Stimulated activated CD8-positive, alpha-beta memory T cell treated with anti-CD3 and anti-CD28 coated beads, Interleukin-7, amount 100 ng/mL, for 48 hours (primary cell): Measurements from ENCODE around the gene EGFL7.
A peak's percentile ranks its signal among the peaks of the same experiment; 100 is the strongest.

Experiments used
- DNase-seq, 2 donors: peaks; one replicate each; pipeline ENCODE4 v3.0.0-alpha.2; 2020; ENCODE audit warnings: low read depth in 1 of 2; ENCODE audit errors: extremely low read depth in 1 of 2

Gene EGFL7

DNA sequence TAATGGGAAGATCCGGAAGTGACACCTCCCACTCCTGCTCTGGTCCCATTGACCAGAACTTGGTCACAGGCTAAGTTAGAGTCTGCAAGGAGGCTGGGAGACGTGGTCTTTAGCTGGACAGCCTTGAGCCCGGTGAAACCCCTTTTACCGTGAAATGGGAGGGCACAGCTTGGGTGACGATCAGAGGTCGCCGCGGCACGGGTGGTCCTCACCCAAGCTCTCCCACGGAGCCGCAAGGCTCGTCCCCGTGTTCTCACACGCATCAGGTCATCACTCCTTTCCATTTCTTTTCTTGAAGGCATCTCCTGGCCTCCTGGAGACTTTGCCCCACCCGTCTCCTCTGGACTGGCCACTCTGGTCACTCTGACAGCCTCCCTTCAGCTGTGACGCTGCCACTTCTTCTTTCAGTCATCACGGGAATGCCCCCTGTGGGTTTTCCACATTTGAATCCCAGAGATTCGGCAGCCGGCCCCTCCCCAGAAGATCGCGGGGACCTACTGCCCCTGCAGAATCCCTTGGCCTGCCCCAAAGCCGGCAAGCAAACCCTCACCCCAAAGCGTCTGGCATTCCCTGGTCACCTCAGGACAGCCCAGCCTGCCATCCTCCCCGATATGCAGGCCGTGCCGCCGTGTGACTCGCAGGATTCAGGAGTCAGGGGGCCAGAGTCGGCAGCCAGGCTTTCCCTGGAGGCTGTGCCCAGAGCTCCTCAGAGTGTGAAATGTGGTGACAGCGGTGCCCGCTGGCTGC, 18.9 kb upstream of the EGFL7 start:
- DNase-seq: no peak

DNA sequence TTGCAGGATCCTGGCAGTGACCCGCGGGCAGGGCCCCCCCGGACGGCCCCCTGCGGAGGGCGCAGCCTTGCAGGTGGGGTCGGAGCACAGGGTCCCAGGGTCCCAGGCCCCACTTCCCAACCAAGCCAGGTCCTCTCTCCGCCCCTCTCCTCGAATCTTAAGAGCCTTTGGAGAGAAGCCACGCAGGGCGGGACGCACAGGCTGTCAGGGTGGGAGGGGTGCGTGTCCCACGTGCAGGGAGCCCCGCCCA, 18.4 kb upstream of the EGFL7 start:
- DNase-seq: no peak

DNA sequence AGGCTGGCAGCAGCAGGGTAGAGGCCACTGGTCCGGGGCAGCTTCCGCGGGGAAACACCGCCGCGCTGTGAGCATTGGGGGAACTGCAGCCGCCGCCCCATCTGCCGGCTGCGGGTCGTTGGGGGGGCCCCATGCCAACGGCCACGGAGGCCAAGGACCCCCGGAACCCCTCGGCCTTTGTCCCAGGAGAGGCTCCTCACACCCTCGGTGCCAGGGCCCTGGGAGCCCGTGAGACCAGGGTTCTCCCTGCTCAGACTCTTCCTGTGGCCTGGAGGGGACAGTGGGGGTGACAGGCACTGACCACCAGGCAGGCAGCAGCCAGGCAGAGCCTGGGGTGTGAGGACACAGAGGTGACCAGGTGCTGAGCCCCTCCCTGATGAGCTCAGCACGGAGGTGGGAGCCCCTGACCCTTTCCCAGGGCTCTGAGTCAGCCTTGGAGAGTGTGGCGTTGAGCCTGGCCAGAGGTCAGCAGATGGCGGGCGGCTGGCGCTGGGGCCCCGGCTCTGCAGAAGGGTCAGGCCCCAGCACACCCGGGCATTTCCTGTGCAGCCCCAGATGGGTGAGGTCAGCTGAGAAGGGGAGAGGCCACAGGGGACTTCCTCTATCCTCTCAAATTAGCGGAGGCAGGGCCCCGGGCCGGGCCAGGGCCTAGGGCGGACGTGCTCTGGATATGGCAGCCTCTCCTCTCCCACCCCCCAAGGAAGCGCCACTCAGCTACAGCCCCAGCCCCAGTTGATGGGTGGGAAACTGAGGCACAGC, 17.9 kb upstream of the EGFL7 start:
- peak; percentile 55 to 63 for DNase-seq

DNA sequence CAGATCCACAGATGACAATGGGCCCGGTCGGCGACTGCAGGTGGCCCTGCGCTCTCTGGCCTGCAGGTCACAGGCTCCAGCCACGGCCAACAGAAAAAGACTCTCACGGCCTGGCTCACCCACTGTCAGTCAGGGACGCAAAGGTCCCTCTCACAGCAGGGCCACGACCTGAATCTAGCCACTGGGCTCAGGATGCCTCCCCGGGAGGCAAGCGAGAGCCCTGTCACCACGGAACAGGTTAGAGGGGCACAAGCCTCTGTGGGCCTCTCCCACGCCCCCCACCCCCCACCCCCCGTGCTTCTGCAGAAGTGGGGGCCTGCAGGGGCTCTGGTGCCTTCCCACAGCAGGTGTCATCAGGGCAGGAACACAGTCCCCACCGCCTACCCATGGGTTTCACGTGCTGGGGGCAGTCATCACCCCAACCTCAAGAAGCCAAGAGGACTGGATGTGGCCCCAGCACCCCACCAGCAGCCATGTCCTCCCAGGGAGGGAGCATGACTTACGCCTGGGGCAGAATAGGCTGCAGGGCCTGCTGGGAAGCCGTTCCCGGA, 17.3 kb upstream of the EGFL7 start:
- no peak for DNase-seq

DNA sequence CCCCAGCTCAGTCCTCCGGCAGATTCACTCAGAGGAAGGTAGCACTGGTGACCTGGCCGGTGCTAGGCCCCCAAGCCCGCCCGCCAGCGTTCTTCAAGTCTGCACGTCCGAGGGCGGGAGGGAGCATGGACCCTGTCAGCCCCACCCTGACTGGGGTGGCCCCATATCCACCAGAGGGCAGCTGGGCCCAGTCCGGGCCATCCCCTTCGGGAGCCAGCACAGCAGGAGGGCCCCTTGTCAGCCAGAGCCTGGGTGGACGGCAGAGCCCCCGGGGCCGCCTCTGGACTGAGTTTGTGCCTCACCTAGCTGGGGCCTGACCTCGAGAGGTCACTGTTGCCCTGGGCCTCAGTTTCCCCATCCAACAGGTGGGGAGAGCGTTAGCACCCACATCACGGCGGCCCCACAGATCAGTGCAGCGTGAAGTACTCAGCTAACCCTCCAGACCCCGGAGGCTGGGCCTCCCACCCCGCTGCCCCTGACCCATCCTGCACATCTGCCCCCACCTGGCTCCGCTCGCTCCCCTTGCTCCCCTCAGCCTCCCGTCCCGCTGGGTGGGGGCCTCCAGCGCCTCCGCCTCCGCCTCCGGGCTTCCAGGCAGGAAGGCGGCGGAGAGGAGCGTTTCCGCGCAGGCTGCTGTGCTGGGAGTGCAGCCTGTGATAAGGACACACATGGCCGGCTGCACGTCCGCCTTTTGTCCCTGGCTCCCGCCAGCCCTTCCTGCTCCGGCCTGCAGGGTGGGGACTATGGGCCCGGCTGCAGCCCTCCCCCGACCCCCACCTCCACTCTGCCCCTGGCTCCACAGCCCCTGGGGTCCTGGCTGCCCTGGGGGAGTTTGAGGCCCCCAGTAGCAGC, 16.6 kb upstream of the EGFL7 start:
- no peak for DNase-seq

DNA sequence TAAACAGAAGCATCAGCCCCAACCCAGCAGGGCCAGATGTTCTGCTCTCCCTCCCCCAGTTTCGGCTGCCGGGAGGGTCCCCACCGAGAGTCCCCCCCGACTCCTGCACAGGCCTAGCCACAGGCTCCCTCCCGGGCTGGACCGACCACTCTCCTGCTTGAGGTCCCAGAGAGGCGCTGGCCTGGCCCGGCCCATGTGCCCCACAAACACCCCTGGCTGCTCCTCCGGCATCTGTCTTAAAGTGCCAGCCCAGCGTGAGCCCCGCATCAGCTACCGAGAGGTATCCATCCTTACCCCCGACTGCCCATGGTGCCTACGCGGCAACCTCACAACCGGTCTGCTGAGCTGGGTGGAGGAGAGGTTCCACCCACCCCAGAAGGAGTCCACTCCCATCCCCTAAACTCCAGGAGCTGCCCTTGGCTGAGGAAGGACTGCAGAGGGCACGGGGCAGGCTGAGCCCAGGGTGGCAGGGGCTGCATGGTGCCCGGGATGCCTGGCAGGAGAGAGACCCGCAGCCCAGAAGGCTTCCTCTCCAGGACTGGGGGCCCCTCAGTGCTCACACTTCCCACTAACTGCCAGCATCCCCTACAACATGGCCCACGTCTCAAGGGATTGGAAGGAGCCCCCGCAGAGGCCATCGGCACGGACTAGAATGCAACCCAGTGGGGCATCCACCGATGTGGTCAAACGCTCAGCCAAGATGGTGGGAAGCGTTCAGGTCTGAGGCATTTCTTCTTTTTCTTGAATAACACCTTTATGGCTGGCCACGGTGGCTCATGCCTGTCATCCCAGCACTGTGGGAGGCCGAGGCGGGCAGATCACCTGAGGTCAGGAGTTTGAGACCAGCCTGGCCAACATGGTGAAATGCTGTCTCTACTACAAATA, 15.6 kb upstream of the EGFL7 start:
- no peak for DNase-seq

DNA sequence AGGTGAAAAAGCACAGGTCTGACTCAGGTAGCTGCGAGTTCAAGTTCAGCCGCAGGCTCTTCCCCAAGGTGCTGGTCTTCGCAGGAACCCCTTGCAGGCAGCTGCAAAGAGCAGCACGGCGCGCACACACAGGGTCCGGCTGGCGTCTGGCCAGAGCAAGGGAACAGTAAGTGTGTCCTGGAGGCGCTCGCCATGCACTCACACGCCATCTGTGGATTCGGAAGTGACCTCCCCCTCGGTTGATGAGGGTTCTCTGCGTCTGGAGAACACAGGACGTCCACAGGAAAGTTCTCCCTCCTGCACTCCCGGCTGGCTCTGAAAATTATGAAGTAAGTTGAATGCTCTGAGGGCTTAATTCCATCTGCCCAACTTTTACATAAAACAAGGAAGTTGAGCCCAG, 14.0 kb upstream of the EGFL7 start:
- no peak for DNase-seq

DNA sequence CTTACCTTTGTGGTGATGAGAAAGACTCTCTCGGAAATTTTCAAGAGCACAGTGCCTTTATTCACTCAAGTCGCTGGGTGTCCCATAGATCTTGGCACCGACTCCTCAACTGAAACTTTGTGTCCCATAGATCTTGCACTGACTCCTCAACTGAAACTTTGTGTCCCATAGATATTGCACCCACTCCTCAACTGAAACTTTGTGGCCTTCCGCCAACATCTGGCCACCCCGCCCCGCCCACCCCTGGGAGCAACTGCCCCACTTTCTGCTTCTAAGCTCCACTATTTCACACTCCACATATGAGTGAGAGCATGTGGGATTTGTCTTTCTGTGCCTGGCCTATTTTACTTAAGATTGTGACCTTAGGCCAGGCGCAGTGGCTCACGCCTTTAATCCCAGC, 12.7 kb upstream of the EGFL7 start:
- no peak for DNase-seq

DNA sequence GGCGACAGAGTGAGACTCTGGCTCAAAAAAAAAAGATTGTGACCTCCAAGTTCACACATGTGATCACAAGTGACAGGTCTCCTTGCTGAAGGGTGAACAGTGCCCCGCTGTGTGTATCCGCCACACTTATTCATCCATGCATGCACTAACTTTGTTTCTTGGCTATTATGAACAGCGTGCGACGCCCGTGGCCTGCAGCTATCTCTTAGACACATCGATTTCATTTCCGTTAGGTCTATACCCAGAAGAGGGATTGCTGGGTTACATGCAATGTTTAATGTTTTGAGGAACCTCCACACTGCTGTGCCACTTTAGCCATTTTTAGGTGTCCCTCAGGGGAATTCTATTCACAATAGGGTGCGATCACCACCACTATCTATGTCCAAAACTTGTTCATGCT, 12.1 kb upstream of the EGFL7 start:
- no peak for DNase-seq

DNA sequence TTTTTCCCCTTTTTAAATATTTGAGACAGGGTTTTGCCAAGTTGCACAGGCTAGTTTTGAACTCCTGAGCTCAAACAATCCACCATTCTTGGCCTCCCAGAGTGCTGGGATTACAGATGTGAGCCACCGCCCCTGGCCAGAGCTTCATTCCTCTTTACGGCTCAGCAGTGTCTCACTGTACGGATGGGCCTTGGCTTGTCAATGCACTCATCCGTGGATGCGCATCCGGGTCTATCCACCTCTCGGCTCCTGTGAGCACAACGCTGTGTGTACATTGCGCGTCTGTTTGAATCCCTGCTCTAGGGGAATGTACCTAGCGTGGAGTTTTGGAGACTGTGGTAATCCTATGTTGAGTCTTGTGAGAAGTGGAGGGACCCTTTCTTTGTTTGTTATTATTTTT, 10.9 kb upstream of the EGFL7 start:
- DNase-seq: no peak

DNA sequence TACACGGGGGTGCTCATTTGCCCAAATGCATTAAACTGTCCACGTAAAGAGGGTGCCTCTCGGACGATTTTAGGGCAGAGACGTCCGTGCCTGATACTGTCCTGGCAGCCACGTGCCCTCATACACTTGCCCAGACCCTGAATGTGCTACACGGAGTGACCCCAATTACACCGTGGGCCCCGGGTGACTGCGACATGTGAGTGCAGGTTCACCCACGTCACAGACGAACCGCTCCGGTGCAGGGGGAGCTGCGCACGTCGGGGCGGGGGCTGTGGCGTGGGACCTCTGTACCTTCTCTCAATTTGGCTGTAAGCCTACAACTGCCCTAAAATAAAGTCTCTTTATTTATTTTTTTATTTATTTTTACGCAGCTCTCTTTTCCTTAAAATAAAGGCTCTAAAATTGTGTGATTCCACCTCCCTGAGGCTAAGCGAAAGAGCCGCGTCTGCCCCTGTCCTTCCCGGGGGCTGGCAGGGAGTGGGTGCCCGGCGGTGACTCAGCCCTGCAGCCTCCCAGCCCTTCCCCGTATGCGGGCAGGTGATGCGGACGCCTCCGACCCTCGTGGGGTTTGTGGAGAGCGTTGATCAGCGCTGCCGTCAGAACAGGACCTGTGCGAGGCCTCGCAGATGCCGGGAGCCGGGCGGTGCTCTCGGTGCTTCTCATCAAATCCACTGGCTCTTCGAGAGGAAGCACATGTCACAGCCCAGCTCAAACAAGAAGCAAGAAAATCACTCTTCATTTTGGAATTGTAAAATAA, 9.2 kb upstream of the EGFL7 start:
- DNase-seq: no peak

DNA sequence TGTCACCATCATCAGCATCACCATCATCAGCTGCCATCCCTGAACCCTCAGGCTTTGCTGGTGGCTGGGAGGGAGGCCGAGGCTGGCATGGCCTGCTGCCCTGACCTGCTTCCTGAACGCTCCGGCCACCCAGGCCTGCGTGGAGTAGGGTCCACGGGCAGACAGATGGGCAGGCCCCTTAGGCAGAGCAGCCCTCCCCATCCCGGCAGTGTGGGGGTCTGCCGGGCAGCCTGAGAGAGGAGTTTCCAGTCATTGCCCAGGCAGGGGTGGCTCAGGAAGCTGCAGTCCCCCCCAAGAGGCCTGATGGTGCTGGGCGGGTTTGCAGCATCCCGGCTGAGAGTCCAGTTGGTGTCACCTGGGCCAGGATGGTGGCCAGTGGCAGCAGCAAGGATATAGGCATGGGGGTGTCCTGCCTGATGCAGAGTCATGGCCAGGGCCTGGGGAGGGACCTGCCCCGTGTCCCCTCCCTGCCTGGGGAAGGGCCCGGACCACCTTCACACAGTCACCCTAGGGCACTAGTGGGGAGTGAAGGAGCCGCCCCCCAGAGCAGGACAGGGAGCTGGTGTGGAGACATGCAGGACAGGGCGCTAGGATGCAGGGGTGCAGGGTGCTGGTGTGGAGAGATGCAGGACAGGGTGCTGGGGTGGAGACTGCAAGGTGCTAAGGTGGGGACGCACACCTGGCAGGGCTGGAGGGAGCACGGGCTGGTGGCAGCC, 7.7 kb upstream of the EGFL7 start:
- DNase-seq: no peak

DNA sequence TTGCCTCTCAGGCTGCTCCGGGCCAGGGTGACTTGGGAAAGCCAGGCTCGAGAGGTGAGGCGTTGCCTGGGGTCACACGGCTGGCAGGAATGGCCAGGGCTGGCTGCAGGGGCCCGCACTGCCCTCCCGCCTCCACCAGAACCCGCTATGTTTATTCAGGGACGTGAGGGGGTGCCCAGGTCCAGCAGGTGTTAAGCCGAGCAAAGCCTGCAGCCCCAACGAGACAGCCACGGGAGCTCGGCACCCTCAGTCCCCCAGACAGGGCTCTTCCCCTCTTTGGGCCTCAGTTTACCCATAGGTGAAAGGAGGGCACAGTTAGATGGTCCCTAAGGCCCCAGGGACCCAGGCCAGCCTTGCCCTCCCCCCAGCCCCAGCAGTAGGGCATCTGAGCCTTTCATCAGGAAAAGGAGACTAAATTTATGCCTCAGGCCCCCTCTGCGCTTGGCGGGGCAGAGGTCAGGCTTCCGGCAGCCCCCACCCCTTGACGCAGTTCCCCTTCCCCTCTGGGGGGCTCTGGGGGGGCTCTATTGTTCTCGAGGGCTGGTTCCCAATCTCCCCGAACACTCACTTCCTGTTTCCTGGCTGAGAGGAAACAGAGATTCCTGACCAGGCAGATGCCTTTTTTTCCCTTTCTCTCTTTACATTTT, 7.1 kb upstream of the EGFL7 start:
- DNase-seq: no peak

DNA sequence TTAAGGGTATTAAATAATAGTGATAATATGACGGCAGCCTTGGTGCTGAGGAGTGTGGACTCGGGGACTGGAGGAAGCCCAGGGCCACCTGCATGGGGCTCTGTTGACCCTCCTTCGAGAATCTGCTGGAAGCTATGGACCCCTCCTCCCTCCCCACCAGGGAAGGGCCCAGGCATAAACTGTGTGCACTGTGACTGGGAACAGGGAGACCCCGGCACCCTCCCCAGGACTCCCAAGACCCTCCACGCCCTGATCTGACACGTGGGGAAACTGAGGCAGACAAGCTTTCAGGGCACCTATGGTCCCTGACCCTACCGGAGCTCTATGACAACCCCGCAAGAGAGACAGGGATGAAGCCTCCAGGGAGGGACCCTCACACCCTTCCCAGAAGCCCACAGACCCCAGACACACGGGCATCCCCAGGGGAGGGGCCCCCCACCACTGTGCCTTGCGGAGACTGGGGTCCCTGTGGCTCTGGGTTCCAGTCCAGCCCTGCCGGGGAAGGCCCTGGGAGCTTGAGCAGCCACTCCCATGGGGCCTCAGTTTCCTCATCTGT, 6.5 kb upstream of the EGFL7 start:
- DNase-seq: no peak

DNA sequence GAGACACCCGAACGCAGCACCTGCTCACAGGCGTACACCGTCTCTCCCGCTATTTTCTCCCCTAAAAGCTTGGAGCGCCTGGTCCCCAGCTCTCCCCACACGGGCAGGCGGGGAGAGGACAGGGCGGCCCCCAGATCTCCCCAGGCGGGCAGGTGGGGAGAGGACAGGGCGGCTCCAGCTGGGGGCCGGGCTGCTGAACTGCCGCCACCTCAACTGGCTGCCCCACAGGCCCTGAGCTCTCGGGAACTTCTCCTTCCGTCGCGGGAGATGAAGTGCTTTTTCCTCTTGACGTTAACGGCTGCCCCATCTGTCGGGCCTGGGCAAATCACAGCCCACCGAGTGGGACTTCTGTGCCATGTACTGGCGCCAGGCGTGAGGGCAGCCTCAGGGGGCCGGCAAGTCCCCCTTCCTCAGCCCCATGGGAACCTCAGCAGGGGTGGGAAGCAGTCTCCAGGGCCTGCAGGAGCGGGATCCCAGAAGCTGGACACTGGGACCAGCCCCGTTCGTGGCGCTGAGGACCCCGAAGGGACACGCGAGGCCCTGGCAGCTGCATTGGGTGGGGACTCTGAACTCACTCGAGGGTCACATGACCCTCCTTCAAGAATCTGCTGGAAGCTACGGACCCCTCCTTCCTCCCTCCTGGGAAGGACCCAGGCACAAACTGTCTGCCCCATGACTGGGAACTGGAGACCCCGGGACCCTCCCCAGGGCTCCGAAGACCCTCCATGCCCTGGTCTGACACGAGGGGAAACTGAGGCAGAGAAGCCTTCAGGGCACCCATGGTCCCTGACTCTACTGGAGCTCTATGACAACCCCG, 5.7 kb upstream of the EGFL7 start:
- no peak for DNase-seq

DNA sequence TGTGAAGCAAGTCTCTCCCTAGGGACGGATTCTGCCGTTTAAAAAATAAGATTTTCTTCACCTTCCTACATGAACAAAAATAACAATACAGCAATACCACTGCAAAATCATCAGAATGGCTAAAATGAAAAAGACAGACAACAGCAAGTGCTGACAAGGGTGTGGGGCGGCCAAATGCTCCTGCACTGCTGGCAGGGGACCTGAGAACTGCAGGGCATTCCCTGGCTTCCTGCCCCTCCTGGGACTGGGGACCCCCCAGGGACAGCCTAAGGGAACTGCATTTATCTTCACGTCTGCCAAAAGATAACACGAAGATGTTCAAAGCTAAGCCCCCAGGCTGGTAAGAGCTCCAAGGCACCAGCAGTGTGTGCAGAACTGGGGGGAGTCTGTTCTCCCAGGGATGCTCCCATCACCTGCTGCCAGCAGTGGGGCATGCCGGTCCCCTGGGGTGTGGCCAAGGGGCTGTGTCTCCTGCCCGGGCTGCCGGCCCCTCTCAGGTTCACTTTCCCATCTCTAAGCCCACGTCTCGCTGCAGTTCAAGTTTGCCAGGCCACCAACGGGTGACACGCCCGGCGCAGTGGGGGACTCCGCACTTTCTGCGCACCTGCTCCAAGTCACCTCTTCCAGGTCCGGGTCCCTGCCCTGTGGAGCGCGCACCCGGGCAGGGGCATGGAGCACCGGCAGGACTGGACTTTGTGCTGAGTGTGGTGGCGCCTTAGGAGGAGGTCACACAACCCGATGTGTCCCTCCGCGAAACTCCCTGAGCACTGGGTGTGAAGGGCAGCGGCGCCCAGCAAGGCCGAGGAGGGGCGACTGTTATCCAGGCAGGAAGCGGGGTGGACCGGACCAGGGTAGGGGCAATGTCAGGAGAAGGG, 4.5 kb upstream of the EGFL7 start:
- DNase-seq: no peak
